HG03097 (cell line): ENCODE measurements around the gene RIPOR2.
A peak's percentile ranks its signal among the peaks of the same experiment; 100 is the strongest.
"Not testable (repeated sequence)": the region's sequence is repeated elsewhere in the genome, so short reads cannot be mapped to it uniquely, and the experiment has no call there.

ENCODE experiments used
- ATAC-seq: cut with Tn5 transposase; IDR thresholded peaks from one replicate; pipeline ENCODE4 v1.9.1; 2021; ENCODE audit not compliant: unreplicated experiment, low FRiP score

The RIPOR2 gene

DNA sequence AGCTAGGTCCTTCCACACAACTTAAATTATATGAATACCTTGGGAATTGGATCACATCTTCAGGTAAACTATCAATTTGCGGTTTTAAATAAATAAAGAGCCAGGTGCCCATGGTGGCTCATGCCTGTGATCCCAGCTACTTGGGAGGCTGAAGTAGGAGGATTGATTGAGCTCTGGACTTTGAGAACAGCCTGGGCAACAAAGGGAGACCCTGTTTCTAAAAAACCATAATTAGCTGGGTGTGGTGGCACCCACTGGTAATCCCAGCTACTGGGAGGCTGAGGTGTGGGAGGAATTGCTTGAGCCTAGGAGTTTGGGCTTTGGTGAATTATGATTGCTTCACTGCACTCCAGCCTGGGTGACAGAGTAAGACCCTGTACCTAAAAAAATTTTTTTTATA is 157.6 kb downstream of the RIPOR2 start:
- ATAC-seq = no peak

DNA sequence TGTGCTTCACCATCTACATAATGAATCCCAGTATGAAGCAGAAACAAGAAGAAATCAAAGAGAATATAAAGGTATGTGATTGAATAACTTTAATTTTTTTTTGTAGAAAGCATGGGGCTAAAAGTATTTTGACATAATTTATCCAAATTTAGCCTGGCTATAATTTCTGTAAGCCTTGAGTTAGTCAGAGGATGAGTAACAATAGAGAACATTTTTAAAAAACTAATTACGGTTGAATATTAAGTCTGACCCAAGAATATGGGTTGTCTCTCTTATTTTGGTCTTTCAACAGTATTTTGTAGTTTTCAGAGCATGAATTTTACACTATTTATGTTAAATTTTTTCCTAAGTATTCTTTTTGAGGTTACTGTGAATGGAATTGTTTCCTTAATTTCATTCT is 158.5 kb downstream of the RIPOR2 start:
- ATAC-seq = no peak

DNA sequence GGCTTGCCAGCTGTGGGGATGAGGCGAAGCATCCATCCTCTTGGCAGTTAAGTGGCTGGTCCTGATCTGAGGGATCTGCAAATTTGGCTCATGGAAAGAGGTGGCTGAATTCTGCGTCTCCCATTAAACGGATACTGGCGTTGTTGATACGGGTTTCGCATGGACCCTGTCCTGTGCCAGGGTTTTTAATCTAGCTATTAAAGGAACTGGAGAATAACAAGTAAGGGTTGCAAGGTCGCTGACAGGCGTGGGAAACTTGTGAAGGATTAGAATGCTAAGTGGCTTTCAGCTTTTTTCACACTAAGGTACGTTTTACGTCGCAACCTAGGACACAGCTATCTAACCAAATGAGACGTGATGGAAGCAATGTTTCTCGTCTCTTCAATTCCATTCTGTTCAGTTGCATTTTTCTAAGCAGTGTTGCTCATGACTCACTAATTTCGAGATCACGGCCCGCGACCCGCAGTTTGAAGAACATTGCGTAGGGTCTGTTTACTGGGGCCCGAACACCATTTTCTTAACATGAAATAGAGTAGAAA is 160.2 kb downstream of the RIPOR2 start:
- ATAC-seq = no peak

DNA sequence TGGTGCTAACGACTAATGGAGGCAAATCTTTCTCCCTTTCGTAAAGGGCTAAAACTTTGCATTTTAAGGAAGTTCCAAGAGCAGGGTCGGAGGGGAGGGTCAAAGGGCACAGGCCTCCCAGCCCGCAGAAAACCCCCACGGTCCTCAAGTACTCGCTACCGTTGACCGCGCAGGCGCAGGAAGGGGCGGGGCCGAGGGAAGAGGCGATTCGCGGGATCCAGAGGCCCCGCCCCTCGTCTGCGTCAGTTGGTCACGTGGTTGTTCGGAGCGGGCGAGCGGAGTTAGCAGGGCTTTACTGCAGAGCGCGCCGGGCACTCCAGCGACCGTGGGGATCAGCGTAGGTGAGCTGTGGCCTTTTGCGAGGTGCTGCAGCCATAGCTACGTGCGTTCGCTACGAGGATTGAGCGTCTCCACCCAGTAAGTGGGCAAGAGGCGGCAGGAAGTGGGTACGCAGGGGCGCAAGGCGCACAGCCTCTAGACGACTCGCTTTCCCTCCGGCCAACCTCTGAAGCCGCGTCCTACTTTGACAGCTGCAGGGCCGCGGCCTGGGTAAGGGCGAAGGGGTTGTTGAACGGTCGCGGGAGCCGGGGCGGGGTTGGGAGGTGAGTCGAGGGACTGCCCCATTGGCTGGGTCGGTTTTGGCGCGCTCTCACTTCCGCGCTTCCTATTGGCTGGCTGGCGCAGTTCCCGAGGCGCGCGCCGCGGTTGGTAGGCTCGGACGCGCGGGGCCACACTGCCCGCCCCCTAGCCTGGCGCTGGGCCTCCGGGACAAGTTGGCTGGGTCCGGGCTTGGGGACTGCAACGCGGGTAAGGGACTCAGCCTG is 160.9 kb downstream of the RIPOR2 start, which contains the start of gene GMNN:
Gene GMNN (plus strand): TSS at position 242 of the 824 bp plus-strand sequence. CDS start 2,310 bp downstream, outside the sequence.
- peak; percentile 85 for ATAC-seq

DNA sequence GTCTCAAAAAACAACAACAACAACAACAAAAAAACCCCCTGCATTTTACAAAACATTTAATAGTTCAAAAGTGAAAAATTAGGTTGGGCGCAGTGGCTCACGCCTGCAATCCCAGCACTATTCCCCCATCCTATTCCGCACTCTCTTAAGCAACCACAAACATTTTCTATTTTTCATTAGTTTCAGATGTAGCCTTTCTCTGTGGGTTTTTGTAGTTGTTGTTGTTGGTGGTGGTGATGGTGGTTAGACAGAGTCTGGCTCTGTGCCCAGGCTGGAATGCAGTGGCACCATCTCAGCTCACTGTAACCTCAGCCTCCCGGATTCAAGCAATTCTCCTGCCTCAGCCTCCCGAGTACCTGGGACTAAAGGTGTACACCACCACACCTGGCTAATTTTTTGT is 167.4 kb downstream of the RIPOR2 start:
- no peak for ATAC-seq

DNA sequence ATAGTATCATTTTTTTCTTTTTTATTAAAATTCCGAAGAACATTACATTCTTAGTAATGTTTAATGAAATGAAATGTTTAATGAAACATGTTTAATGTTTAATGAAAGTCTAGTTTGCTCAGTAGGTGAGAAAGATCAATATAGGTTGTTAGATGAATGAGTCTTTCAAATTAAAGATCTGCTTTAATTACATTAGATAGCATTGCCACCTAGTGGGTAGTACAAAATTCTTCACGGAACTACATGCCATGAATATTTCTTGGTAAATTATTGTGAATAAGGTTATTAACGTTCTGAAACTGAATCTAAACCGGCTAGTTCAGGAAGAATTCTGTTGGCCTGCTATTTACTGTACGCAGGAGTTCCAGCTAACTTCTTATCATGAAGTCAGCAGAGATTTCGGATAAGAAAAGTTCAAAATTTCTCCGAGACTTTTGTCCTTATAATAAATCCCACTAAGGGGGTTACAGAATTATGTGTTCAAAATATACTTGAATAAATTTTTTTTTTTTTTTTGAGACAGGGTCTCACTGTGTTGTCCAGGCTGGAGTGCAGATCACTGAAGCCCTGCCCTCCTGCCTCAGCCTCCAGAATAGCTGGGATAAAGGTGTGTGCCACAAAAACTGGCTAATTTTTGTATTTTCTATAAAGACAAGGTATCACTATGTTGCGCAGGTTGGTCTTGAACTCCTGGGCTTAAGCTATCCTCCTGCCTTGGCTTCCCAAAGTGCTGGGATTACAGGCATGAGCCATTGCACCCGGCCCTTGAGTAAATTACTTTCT is 168.9 kb downstream of the RIPOR2 start:
- ATAC-seq = no peak

DNA sequence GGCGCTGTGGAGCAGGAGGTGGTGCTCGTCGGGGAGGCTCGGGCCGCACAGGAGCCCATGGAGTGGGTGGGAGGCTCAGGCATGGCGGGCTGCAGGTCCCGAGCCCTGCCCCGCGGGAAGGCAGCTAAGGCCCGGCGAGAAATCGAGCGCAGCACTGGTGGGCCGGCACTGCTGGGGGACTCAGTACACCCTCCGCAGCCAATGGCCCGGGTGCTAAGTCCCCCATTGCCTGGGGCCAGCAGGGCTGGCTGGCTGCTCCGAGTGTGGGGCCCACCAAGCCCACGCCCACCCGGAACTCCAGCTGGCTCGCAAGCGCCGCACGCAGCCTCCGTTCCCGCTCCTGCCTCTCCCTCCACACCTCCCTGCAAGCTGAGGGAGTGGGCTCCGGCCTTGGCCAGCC is 169.8 kb downstream of the RIPOR2 start:
- not testable (repeated sequence) for ATAC-seq

DNA sequence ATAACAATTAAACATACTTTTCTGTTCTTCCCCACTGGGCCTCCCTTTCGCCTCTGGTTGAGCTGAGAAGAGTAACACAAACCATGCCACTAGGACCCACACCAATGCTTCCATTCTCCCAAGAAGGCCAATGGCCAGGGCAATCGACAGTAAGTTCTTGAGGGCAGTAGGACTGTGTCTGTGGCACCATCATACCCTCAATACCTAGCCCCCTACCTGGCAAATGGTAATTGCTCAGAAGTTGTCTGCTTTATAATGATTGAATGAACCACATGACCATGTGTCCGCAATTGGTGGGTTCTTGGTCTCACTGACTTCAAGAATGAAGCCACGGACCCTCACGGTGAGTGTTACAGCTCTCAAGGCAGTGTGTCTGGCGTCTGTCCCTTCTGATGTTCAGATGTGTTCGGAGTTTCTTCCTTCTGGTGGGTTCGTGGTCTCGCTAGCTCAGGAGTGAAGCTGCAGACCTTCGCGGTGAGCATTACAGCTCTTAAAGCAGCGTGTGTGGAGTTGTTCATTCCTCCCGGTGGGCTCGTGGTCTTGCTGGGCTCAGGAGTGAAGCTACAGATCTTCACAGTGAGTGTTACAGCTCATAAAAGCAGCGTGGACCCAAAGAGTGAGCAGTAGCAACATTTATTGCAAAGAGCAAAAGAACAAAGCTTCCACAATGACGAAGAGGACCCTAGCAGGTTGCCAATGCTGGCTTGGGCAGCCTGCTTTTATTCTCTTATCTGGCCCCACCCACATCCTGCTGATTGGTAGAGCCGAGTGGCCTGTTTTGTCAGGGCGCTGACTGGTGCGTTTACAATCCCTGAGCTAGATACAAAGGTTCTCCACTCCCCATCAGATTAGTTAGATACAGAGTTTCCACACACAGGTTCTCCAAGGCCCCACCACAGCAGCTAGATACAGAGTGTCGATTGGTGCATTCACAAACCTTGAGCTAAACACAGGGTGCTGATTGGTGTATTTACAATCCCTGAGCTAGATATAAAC is 170.6 kb downstream of the RIPOR2 start:
- ATAC-seq = not testable (repeated sequence)

DNA sequence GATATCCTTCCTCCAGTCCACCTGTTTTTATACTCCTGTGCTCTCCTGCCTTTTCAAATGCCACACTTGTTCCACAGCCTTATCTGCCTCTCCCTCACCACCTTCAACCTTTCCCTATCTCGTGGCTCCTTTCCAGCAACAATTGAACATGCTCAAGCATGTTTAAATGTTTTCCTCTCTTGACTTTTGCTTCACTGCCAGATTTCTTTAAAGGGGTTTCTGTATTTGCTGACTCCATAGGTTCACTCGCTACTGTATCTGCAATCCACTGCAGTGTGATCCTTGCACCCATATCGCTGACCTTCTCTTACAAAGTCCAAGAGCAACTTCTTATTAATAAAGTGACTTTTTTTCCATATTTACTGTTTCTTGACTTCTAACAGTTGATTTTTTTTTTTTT is 172.2 kb downstream of the RIPOR2 start:
- ATAC-seq = no peak

DNA sequence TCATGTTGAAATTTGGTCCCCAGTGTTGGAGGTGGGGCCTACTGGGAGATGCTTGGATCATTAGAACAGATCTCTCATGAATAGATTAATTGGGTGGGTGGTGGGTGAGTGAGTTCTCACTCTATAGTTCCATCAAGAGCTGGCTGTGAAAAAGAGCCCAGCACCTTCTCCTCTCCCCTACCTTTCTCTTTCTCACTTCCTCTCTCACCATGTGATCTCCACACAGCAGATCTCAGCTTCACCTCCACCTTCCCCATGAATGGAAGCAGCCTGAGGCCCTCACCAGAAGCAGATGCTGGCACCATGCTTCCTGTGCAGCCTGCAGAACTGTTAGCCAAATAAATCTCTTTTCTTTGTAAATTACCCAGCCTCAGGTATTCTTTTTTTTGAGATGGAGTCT is 173.9 kb downstream of the RIPOR2 start:
- ATAC-seq = no peak

DNA sequence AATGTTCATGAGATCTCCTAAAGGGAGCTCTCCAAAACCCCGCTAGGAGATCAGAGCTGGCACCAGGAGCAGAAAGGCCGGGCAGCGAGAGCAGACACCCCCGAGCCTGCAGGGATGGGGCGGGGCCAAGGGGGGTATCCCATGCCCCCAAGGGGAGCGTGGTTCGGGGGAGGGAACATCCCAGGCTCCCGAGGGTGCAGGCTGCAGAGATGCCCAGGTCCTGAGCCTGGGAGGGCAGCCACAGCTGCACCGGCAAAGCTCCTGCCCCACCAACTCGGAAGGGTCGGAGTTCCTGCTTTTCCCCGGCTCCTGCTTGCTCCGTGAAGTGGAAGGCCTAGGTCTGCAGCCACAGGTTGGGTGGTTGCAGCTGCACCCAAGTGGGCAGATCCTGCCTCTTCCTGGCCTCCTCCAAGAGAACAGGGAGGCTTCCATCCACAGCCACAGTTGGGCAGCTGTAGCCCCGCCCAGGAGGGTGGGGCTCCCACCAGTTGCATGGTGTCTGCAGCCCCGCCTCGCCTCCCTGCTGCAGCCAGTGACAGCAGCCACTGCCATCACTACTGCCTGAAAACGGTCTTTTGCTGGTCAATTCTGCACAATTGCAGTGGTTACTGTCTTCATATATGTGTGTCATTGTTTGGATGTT is 174.4 kb downstream of the RIPOR2 start:
- no peak for ATAC-seq

DNA sequence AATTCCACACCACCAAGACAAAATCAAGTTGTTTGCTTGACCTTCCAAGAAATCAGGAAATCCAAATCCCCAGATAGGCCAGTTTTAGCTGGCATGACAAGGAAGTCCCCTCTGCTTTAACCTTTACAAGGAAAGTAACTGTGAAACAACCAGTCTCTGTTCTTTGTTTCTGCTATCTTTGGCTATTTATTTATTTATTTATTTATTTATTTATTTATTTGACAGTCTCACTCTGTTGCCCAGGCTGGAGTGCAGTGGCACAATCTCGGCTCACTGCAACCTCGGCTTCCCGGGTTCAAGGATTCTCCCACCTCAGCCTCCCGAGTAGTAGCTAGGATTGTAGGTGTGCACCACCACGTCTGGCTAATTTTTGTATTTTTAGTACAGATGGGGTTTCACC is 175.6 kb downstream of the RIPOR2 start:
- ATAC-seq = no peak

DNA sequence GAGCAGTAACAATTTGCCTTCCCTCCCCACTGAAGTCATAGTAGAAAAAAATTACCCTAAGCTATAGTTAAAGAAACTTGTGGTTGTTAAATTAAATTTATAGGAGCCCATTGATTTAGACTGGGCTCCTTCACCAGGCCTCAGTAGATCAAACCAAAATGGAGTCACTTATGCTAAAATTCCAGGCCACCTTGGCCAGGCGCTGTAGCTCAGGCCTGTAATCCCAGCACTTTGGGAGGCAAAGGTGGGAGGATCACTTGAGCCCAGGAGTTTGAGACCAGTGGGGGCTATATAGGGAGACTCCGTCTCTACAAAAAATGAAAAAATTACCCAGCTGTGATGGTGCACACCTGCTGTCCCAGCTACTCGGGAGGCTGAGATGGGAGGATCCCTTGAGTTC is 176.0 kb downstream of the RIPOR2 start:
- no peak for ATAC-seq

DNA sequence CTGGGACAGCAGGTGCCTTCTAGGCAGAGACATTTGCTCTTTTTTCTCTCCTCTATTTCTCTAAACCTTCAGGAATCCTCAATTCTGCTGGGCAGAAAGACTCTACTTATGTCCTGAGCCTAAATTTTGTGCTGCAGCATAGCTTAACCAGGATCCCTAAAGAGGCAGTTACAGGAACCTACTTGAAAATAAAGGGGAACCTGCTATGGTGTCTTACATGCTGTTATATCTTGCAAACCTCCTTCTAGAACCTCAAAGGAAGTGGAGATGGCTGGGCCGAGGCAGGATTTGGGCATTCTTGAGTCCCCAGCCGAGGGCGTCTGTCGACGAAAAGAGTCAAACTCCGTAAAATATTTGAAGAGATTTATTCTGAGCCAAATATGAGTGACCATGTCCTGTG is 178.1 kb downstream of the RIPOR2 start:
- no peak for ATAC-seq

DNA sequence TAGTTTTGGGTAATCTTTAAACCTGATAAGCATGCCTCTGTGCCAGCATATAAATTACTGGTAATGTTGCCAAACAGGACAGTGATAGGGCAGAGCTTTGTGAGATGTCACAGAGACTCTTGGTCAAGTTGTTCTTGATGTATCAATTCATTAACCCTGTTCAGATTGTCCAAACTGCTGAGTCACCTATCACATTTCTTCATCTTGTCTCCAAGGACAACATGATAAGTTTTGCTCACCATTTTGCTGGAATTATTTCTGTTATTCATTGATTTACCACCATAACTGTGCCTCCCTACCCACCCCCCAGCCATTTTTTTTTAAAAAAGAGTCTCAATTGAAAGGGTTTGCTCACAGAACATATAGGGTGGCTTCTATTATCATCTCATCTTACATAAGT is 180.5 kb downstream of the RIPOR2 start:
- ATAC-seq = no peak

DNA sequence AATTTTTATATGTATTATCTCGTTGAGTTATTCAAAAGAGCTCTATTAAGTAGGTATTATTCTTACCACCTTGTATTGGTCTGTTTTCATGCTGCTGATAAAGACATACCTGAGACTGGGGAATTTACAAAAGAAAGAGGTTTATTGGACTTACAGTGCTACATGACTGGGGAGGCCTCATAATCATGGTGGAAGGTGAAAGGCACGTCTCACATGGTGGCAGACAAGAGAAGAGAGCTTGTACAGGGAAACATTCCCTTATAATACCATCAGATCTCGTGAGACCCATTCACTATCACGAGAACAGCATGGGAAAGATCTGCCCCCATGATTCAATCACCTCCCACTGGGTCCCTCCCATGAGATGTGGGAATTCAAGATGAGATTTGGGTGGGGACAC is 181.4 kb downstream of the RIPOR2 start:
- not testable (repeated sequence) for ATAC-seq
